GM18870 (cell line): ENCODE data around the gene ARHGAP33.
"Not testable (repeated sequence)": the region's sequence is repeated elsewhere in the genome, so short reads cannot be mapped to it uniquely, and the experiment has no call there.

Experiments used
- ATAC-seq: cut with Tn5 transposase; IDR thresholded peaks from one replicate; pipeline ENCODE4 v1.9.1; 2021; ENCODE audit warnings: moderate library complexity; ENCODE audit not compliant: unreplicated experiment

Gene ARHGAP33

DNA sequence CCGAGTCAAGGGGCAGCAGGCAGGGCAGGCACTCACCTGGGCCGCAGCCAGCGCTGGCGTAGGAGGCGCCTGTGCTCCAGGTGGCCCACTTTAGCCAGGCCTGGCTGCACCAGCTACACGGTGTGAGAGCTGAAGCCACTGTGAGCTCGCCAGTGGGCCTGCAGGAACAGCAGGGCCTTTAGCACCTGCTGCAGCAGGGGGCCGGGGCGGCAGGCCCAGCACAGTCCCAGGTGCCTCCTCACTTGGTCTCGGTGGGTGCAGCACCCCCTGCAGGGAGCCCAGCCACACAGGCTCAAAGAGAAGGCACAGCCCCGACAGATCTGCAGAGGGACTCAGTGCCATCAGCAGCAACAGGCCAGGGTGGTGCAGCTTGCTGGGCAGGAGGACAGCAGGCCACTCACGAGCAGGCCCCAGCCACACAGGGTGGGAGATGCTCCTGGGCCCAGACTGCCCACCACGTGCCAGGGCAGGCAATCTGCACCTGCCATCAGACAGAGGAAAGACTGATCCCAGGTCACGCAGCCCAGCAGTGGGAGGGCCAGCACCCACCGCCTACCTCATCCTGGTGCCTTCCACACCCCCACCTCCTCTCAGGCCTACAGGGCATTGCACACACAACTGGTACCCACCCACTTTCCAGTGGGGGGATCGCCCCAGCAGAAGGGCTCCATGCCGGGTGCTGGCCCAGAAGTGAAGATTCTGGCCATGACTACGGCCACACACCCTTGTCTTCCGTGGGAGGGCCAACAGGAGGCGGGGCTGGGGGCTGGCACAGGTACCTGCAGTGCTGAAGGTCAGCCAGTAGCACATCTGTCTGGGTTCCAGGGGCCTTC, 15.8 kb downstream of the ARHGAP33 start:
- no peak for ATAC-seq

DNA sequence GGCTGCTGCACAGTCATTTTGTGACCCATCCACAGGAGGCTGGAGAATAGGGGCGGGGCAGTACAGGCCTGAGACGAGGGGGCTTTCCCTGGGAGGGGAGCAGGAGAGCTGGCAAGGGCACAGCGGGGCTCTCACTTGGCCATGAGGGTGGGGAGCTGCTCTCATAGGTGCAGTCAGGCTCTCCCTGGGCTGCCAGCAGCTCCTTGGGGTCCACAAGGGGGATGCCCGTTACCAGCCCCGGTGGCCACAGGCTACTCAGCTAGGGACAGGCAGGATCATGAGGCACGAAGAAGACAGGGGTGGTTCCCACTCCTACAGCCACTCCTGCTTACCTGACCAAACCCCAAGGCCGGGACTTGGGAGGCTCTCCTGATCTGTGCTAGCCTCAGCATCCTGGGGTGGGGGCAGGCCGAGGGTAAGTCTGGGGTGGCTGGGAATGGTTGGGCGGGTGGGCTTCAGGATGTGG, 16.5 kb downstream of the ARHGAP33 start:
- no peak for ATAC-seq

DNA sequence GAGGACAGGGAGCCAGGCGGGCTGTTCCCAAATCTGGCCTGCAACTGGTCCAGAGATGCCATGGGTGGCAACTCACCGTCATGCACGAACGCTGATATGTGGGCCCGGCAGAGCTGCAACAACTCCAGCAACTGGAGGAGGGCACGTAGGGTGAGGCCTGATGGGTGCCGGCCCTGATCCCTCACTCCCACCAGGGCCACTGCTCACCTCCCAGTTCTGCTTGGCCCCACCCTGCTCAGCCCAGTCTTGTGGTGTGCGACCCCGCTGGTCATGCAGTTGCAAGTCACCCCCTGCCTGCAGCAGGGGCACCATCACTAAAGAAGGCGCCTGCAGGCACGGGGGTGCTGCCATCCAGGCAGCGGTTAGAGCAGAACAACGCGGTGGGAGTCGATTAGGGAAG, 16.9 kb downstream of the ARHGAP33 start:
- no peak for ATAC-seq

DNA sequence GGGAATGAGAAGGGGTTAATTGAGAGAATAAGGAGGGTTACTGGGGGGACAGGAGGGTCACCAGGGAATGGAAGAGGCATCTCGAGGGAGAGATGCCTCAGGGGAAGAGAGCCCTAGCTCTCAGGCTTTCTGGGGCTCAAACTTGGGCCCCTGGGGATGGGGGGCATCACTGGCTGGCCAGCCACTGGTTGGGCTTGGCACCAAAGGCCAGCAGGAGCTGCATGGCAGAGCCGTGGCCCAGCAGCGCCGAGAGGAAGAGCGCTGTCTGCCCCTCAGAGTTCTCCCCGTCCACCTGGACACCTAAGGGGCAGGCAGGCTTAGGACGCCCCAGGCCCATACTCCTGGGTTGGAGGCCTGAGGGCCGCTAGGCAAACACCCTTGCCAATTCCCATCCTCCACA, 17.5 kb downstream of the ARHGAP33 start:
- ATAC-seq: no peak

DNA sequence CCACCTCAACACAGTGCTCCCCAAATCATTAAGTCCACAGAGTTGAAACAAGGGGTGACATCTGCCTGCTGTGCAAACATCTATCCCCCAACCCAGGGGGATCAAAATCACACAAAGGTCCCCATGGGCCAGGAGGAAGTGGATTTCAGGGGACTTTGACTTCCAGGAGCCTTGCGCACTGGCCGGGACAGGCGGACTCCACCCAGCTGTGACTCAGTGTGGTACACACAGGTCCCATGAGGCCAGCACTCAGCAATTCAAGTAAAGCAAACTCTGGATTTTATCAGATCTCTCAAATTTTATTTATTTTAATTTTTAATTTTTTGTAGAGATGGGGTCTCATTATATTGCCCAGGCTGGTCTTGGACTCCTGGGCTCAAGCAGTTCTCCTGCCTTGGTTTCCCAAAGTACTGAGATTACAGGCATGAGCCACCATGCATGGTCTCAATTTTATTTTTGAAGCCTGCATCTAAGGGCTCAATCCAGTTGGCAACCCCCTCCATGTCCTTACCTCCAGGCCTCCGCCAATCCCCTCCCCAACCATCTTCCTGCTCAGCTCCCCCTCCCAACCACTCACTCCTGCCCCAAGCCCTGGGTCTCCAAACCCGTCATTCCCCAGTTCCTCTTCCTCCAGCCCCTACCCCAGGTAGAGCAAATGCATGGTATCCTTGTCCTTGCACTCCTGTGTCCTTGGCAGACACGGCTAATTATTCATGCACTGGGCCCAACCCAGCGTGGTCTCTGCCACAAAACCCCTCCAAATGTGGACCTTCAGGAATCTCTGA, 18.2 kb downstream of the ARHGAP33 start:
- ATAC-seq: no peak

DNA sequence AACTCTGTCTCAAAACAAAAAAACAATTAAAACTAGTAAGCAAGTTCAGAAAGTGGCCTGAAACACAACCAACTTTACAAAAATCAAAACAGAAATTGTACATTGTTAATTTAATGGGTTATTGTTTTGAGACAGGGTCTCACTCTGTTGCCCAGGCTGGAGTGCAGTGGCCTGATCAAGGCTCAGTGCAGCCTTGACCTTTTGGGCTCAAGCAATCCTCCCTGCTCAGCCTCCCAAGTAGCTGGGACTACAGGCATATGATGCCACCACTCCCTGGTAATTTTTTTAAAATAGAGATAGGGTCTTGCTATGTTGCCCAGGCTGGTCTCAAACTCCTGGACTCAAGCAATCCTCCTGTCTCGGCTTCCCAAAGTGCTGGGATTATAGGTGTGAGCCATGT, 20.2 kb downstream of the ARHGAP33 start:
- ATAC-seq: not testable (repeated sequence)

DNA sequence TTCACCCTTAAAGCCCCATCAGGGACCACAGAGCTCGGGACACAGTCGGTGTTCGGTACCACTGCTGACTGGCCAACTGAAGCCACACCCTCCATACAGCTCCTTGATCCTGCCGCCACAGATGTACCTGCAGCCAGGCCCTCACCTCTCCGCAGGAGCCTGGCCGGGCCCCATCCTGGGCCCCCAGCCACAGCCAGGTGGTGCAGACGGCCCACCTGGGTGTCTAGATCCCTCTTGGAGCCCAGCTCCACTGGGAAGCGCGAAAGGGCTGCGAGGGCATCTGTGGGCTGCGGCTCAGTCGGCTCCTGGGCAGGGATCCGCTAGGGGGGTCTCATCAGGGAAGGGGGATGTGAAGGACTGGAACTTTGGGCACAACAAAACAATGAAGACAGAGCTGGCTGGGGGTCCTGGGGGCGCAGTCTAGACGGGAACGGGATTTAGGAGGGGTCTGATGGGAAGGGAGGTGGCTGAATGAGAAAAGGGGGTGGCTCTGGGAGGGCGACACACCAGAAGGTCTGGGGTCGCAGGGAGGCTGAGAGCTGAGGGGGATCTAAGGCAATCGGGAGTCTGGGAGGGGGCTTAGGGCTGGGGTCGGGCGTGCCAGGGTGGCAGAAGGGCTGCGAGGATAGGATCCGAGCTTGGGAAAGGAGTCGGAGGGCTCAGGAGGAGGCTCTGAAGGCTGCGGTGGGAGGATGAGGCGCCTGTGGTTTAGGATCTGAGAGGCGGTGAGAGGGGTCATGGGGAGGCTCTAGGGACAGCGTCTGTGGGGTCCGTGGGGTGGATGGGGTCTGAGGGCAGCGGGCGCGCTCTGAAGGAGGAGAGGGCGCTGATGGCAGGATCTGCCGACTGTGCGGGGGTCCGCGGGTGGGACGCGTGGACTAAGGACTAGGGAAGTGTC, 21.5 kb downstream of the ARHGAP33 start:
- ATAC-seq: no peak

DNA sequence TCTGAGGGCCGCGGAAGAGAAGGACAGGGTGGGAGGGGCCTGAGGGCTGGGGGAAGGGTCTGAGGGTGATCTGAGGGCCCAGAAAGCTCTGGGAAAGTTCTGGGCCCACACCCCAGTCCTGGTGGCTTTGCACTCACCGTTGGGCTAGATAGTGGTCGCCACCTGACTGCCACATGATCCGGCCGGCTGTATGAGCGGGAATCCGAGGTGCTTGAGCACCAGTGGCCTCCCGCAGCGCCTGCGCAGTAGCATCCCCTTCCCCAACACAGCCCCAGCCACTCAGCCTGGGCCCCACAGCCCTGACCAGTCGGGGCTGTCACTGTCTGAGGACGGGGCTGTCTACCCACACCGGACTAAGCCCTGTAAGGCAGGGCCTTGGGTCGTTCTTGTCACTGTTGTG, 22.3 kb downstream of the ARHGAP33 start:
- no peak for ATAC-seq

DNA sequence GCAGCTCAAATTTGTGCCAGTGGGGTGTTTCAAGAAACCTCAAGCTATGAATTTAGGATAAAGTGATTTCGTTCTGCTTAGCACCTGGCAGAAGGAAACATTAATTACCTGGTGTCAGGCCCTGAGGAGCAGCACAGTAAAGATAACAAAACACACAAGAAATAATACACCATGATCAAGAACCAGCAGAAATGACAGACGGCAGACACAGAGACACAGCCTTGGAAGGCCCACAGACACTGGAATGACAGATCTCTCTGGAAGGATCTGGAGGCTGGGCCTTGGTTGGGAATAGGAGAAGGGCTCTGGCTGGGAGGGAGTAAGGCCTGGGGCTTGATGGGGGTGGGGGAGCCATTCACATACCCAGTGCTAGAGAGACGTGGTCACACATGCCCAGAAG, 26.5 kb downstream of the ARHGAP33 start:
- no peak for ATAC-seq

DNA sequence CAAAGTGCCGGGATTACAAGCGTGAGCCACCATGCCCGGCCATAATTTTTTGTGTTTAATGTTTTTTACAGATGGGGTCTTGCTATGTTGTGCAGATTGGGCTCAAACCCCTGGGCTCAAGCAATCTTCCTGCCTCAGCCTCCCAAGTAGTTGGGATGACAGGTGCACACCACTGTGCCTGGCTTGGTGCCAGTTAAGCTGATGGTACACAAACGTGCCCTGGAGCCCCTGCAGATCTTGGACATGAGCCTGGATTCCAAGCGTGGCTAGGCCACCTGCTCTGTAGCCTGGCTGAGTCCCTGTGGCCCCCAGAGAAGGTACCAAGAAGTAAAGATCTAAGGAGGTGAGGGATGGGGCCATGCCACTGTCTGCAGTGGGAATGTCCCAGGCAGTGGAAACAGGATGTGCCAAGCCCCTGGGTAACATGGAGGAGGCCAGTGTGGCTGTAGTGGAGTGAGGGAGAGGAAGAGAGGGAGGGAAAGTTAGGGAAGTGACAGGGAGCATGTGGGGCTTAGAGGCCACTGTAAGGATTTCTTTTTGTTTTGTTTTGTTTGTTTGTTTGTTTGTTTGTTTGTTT, 30.2 kb downstream of the ARHGAP33 start:
- no peak for ATAC-seq

DNA sequence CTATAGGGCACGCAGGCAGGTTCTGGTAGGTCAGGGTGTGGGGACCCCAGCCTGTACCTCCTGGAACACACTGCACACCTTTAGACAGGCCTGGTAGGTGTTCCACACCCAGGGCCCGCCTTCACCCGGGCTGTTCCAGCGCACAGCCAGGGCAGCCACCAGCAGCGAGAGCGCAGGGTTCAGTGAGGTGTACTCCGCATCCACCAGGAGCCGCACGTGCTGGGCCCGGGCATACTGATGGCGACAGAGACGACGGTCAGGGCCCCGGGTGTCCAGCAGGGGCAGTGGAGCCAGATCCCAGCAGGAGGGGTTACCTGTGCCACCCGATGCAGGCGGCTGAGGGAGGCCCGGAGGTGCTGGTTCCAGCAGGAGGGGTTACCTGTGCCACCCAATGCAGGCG, 31.2 kb downstream of the ARHGAP33 start:
- ATAC-seq: no peak

DNA sequence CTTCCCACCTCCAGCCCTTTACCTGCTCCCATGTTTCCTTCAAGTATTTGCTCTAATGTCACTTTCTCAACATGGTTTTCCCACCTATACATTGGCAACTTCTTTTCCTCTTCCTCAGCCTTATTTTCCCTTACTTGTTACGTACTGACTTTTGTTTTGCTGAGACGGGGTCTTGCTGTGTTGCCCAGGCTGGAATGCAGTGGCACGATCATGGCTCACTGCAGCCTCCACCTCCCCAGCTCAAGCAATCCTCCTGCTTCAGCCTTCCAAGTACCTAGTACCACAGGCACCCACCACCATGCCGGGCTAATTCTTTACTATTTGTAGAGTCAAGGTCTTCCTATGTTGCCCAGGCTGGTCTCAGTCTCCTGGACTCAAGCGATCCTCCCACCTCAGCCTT, 32.3 kb downstream of the ARHGAP33 start:
- ATAC-seq: no peak

DNA sequence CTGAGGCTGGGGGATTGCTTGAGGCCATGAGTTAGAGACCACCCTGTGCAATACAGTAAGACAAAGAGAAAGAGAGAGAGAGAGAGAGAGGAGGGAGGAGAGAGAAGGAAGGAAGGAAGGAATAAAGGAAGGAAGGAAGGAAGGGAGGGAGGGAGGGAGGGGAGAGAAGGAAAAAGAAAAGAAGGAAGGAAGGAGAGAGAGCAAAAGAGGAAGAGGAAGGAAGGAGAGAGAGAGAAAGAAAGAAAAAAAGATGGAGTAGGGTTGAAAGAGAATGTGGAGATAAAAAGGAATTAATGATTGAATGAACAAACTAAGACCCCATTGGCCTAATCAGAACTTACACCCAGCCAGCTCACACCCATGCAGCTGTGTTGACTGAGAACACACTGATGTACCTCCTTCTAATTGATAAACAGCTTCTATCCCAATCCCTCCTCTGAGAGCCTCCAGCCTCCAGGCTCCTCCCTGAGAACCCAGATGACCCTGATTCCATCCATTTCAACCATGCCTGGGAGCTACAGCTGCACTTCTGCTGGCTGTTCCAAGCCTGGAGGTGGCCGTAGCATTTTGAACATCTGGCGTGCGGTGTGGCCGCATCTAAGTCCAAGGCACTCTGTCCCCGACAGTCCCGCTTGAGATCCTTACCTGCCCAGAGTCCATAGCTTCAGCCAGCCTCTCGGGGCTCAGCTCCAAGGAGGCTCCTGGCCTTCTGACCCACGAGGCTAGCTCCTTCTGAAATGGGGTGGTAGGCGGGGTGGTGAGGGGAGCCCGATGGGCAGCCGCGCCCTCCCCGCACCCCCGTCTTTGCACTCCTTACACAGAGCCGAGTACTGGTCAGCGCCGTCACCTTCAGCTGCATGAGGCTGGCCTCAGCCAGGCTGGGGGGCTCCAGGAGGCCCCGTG, 36.2 kb downstream of the ARHGAP33 start:
- no peak for ATAC-seq

DNA sequence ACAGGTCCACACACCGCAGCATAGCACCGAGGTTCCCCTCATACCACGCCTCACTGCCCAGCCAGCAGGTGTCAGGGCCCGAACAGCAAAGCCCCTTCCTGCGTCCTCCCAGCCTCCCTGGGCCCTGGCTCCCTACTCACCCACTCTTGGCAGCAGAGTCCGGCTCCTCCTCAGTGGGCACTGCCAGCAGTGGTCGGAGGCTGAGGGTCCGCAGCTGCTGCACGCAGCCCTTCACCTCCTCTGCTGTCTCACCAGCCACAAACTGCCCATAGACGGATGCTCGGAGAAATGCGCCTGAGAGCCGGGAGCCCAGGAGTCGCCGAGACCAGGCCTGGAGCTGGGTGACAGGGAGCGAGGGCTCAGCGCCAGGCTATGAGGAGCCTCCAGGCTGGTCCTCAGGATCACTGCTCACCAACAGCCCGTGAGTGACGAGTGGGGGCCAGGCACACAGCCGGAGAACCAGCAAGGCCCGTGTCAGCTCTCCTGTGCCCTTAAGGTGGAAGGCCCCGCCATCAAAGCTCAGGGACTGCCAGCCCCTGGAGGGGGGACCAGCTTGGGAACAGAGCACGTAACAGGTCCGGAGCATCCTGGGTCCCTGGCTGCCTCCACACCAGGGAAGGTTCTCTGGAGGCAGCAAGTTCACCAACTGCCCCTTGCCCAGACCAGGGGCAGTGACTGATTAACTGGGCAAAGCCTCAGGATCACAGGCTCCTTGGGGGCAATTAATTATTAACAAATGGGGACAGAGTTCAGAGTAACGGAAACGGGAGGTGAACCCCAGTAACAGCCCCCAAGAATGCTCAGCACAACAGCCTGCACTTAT, 37.1 kb downstream of the ARHGAP33 start, which contains the start of gene PRODH2:
PRODH2 (minus strand) TSS at position 626 of the 823 bp plus-strand sequence; CDS start at position 586, 40 bp downstream.
- no peak for ATAC-seq

DNA sequence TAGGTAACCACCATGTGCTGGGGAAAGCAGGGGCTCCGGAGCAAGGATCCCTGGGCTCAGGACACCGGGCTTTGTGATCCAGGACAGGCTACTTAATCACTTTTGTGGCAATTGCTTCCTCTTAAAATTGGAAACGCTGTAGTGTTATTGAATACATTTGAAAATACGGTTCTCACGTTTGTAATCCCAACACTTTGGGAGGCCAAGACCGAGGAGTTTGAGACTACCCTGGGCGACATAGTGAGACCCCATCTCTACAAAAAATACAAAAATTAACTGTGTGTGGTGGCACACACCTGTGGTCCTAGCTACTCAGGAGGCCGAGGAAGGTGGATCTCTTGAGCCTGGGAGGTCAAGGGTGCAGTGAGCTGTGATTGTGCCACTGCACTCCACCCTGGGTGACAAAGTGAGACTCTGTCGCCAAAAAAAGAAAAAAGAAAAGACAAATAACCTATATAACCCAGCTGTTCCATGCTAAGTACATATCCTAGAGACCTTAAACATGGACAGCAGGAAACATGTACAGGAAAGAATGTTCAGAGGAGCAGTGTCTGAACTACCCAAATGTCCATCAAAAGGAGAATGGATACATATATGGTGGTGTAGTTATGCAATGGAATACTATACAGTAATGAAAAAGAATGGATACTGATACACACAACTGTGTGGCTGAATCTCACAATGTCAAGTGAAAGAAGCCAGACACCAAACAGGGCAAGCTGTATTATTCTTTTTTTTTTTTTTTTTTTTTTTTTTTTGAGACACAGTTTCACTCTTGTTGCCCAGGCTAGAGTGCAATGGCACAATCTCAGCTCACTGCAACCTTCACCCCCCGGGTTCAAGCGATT, 37.9 kb downstream of the ARHGAP33 start:
- no peak for ATAC-seq

DNA sequence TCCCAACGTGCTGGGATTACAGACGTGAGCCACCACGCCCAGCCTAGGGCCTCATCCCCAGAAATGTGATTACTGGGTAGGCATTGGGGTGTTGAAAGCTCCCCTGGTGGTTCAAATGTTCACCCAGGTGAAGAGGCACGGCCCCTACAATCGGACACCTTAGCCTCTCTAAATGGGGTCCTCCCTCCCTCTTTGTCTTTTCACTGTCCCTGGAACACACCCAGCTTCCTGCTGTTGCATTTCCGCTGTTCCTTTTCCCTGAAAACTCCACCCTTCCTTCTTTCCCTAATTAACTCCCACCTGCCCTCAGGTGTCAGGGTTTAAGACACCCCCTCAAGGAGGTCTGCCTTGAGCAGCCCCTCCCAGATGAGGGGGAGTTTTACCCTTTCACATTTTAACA, 40.9 kb downstream of the ARHGAP33 start:
- no peak for ATAC-seq

DNA sequence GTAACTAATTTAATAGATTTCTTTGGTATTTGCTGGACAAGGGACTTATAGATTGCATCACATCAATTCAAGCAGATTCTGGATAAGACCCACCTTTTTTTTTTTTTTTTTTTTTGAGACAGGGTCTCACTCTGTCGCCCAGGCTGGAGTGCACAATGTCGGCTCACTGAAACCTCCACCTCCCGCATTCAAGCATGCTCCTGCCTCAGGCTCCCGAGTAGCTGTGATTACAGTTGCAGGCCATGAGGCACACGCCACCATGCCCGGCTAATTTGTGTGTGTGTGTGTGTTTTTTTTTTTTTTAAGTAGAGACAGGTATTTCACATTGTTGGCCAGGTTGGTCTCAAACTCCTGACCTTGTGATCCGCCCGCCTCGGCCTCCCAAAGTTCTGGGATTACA, 41.5 kb downstream of the ARHGAP33 start:
- no peak for ATAC-seq

DNA sequence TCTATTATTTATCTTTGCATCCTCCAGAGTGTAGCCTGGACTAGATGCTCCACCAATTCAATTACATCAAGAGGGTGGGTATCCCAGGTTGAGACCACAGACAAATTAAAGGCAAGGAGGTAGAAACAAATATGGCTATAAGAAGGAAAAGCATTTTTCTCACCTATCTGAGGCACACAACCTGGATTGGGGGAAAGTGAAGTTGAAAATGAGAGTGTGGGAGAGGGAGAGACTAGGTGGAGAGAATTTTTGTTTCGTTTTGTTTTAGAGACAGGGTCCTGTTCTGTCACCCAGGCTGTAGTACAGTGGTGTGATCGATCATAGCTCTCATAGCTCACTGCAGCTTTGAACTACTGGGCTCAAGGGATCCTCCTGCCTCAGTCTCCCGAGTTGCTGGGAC, 43.1 kb downstream of the ARHGAP33 start:
- no peak for ATAC-seq
